Measurements from ENCODE around the gene PSMD6.

Gene PSMD6

GRCh38 chr3:64046592-64046991, 23.3 kb upstream of the PSMD6 start:
- H3K4me3 ChIP-seq (ENCODE audit: low read depth, low read length): no peak overlapping the region
- DNase-seq (ENCODE audit: low read depth): no peak
- TF ChIP-seq, protein P1, sequence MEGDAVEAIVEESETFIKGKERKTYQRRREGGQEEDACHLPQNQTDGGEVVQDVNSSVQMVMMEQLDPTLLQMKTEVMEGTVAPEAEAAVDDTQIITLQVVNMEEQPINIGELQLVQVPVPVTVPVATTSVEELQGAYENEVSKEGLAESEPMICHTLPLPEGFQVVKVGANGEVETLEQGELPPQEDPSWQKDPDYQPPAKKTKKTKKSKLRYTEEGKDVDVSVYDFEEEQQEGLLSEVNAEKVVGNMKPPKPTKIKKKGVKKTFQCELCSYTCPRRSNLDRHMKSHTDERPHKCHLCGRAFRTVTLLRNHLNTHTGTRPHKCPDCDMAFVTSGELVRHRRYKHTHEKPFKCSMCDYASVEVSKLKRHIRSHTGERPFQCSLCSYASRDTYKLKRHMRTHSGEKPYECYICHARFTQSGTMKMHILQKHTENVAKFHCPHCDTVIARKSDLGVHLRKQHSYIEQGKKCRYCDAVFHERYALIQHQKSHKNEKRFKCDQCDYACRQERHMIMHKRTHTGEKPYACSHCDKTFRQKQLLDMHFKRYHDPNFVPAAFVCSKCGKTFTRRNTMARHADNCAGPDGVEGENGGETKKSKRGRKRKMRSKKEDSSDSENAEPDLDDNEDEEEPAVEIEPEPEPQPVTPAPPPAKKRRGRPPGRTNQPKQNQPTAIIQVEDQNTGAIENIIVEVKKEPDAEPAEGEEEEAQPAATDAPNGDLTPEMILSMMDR (IDR thresholded peaks at IDR 0.05; ENCODE audit: low read depth, low read length): no peak
- TF ChIP-seq MYC (IDR thresholded peaks at IDR 0.05; ENCODE audit: low read depth, low read length) (no peak), POLR2A (IDR thresholded peaks at IDR 0.05; ENCODE audit: extremely low read depth, insufficient read length) (no peak)
- TF ChIP-seq, protein P2, sequence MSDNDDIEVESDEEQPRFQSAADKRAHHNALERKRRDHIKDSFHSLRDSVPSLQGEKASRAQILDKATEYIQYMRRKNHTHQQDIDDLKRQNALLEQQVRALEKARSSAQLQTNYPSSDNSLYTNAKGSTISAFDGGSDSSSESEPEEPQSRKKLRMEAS (IDR thresholded peaks at IDR 0.05; ENCODE audit: low read depth, low read length): no peak

DNA sequence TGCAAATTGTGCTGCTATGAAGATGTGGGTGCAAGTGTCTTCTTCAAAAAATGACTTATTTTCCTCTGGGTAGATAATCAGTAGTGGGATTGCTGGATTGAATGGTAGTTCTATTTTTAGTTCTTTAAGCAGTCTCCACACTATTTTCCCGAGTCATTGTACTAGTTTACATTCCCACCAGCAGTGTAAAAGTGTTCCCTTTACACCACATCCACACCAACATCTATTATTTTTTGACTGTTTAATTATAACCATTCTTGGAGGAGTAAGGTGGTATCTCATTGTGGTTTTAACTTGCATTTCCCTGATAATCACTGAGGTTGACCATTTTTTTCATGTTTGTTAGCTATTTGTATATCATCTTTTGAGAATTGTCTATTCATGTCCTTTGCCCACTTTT, 19.7 kb upstream of the PSMD6 start:
- H3K4me3 ChIP-seq (ENCODE audit: low read depth, low read length): no peak overlapping the region
- TF ChIP-seq, protein P1 (IDR thresholded peaks at IDR 0.05; ENCODE audit: low read depth, low read length): no peak
- TF ChIP-seq, protein P2 (IDR thresholded peaks at IDR 0.05; ENCODE audit: low read depth, low read length): no peak
- TF ChIP-seq MYC (IDR thresholded peaks at IDR 0.05; ENCODE audit: low read depth, low read length) (no peak), POLR2A (IDR thresholded peaks at IDR 0.05; ENCODE audit: extremely low read depth, insufficient read length) (no peak)
- no peak for DNase-seq (ENCODE audit: low read depth)

DNA sequence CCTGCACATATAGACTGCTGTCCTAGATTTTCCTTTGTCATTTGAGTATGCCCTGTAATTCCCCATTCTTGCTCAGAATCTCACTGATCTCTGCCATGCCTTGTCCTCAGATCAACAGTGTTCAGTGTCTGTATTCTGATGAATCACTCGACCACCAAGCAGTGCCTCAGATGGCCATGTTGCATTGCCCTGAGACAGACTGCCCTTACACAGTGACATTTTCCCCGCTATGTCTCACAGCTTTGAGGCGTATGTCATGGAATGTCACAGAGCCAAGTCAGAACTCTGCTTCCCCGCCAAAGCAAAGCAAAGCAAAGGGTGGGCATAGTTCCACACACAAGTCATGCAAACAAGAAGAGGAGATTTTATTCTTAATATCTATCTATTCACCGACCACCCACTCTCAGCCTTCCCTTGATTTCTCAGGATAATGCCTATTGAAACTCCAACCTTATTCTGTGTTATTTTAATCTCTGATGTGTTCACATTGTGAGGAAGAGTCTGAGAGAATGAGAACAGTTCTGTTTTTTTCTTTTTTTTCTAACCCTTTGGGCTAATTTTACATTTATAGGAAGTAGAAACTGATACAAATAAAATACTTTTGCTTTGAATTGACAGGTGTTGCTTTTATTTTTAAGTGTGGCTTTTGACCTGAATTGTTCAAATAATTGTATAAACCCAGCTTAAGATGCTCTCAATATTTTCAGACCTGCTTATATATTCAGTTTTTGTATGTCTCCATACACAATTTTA, 16.9 kb upstream of the PSMD6 start:
- no peak for DNase-seq (ENCODE audit: low read depth)
- TF ChIP-seq, protein P1 (IDR thresholded peaks at IDR 0.05; ENCODE audit: low read depth, low read length): no peak
- TF ChIP-seq POLR2A (IDR thresholded peaks at IDR 0.05; ENCODE audit: extremely low read depth, insufficient read length) (no peak), MYC (IDR thresholded peaks at IDR 0.05; ENCODE audit: low read depth, low read length) (no peak)
- TF ChIP-seq, protein P2 (IDR thresholded peaks at IDR 0.05; ENCODE audit: low read depth, low read length): no peak
- no peak overlapping the region for H3K4me3 ChIP-seq (ENCODE audit: low read depth, low read length)

DNA sequence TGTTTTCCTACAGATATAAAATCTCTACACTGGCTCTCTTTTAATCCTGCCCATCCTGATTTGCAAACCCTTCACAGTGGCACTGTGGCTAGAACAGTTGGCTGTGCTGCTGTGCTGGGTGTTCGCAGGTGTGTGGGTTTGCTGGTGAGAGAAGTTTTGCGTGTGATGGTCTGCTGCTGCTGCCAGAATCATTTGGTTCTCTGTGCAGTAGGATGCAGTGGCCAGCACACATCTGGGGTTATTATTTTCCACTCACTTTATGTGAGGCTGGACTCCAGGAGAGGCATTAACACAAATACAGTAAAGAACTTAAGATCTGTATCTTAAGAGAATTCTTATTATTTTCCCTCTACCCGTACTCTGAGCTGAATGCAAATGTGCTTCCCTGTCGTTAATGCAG, 16.0 kb upstream of the PSMD6 start:
- DNase-seq (ENCODE audit: low read depth): no peak
- TF ChIP-seq, protein P1 (IDR thresholded peaks at IDR 0.05; ENCODE audit: low read depth, low read length): no peak
- TF ChIP-seq, protein P2 (IDR thresholded peaks at IDR 0.05; ENCODE audit: low read depth, low read length): no peak
- TF ChIP-seq MYC (IDR thresholded peaks at IDR 0.05; ENCODE audit: low read depth, low read length): no peak
- TF ChIP-seq POLR2A (IDR thresholded peaks at IDR 0.05; ENCODE audit: extremely low read depth, insufficient read length): no peak
- H3K4me3 ChIP-seq (ENCODE audit: low read depth, low read length): no peak overlapping the region

DNA sequence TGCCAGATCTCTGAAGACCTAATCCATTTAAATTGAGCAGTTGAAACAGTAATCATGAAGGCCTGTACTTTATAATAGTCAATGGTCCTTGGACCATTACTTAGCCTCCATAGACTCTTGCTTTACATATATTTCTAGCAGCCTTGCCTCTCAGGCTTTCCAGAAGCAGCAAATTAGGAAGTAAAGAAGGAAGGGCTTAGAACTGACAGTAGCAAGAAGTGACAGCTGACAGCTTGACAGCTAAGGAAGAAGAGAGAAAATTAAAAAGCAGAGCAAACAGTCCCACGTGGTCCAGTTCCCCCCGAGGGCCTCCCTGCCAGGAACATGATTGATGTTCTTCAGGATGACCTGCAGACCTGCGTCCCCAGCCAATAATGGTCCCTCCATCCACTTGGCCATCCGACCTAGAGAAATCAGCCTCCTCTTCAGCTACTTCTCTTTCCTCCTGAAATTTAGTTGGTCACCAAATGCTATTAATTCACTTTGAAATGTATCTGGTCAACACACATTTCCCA, 15.0 kb upstream of the PSMD6 start:
- no peak for TF ChIP-seq MYC (IDR thresholded peaks at IDR 0.05; ENCODE audit: low read depth, low read length)
- TF ChIP-seq, protein P2 (IDR thresholded peaks at IDR 0.05; ENCODE audit: low read depth, low read length): no peak
- TF ChIP-seq, protein P1 (IDR thresholded peaks at IDR 0.05; ENCODE audit: low read depth, low read length): no peak
- TF ChIP-seq POLR2A (IDR thresholded peaks at IDR 0.05; ENCODE audit: extremely low read depth, insufficient read length): no peak
- no peak for DNase-seq (ENCODE audit: low read depth)
- no peak overlapping the region for H3K4me3 ChIP-seq (ENCODE audit: low read depth, low read length)
